Epithelial cell of esophagus (primary cell): ENCODE results near the gene CTXND2.
"Not testable (repeated sequence)": the region's sequence is repeated elsewhere in the genome, so short reads cannot be mapped to it uniquely, and the experiment has no call there.

Experiments used
- DNase-seq: peaks from one replicate; pipeline ENCODE4 v3.0.0; 2010; ENCODE audit warnings: low read depth
- H3K4me3 ChIP-seq: 2 replicates; pipeline ENCODE4 v1.5.1; 2011; ENCODE audit warnings: mild to moderate bottlenecking, low read length, control low read depth
- TF ChIP-seq, protein P1 (sequence below): IDR thresholded peaks from 2 replicates; pipeline ENCODE4 v1.5.1; 2011; ENCODE audit warnings: low read depth, mild to moderate bottlenecking, low read length, control low read depth, inconsistent platforms; ENCODE audit not compliant: insufficient read depth; ENCODE audit errors: missing control alignments

The CTXND2 gene

DNA sequence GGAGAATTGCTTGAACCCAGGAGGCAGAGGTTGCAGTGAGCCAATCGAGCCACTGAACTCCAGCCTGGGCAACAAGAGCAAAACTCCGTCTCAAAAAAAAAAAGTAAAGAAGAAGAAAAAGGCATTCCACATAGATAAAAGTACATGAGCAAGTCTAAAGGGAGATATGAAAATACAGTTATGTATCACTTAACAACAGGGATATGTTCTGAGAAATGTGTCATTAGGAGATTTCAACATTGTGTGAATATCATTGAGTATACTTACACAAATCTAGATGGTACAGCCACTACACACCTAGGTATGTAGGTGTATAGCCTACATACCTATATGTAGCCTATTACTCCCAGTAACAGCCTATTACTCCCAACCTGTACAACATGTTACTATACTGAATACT is 23.2 kb upstream of the CTXND2 start:
- TF ChIP-seq, protein P1, sequence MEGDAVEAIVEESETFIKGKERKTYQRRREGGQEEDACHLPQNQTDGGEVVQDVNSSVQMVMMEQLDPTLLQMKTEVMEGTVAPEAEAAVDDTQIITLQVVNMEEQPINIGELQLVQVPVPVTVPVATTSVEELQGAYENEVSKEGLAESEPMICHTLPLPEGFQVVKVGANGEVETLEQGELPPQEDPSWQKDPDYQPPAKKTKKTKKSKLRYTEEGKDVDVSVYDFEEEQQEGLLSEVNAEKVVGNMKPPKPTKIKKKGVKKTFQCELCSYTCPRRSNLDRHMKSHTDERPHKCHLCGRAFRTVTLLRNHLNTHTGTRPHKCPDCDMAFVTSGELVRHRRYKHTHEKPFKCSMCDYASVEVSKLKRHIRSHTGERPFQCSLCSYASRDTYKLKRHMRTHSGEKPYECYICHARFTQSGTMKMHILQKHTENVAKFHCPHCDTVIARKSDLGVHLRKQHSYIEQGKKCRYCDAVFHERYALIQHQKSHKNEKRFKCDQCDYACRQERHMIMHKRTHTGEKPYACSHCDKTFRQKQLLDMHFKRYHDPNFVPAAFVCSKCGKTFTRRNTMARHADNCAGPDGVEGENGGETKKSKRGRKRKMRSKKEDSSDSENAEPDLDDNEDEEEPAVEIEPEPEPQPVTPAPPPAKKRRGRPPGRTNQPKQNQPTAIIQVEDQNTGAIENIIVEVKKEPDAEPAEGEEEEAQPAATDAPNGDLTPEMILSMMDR: no peak
- H3K4me3 ChIP-seq: no peak overlapping the region
- no peak for DNase-seq

DNA sequence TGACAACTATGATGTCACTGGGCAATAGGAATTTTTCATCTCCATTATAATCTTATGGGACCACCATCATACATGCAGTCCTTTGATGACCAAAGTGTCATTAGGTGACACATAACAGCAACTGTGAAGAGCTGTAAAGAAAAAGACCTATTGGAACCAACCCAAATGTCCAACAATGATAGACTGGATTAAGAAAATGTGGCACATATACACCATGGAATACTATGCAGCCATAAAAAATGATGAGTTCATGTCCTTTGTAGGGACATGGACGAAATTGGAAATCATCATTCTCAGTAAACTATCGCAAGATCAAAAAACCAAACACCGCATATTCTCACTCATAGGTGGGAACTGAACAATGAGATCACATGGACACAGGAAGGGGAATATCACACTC is 22.7 kb upstream of the CTXND2 start:
- not testable (repeated sequence) for H3K4me3 ChIP-seq, DNase-seq

DNA sequence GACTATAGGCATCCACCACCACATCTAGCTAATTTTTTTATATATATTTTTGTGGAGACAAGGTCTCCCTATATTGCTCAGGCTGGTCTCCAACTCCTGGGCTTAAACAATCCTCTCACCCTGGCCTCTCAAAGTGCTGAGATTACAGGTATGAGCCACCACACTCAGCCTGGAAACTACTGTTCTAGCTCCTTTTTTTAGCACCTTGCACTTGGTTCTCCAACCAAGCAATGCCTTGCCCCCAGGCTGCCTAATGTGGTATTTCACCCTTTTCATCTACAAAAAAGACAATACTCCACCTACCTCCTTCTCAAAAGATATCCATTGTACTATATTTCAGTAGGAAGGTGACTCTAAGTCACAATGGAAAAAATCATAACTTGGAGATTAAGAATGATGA is 17.3 kb upstream of the CTXND2 start:
- DNase-seq: no peak
- no peak overlapping the region for H3K4me3 ChIP-seq
- TF ChIP-seq, protein P1: no peak

DNA sequence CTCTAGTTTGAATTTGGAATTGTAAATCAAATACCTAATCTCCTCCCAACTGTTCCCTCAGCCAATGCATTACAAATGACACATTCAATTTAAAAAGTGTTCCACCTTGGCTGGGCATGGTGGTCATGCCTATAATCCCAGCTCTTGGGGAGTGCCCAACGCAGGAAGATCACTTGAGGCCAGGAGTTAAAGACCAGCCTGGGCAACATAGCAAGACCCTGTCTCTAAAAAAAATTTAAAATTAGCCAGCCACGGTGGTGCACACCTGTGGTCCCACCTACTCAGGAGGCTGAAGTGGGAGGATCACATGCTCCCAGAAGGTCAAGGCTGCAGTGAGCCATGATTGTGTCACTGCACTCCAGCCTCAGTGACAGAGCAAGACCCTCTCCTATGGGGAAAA is 14.4 kb upstream of the CTXND2 start:
- DNase-seq: no peak
- H3K4me3 ChIP-seq: no peak overlapping the region
- TF ChIP-seq, protein P1: no peak

DNA sequence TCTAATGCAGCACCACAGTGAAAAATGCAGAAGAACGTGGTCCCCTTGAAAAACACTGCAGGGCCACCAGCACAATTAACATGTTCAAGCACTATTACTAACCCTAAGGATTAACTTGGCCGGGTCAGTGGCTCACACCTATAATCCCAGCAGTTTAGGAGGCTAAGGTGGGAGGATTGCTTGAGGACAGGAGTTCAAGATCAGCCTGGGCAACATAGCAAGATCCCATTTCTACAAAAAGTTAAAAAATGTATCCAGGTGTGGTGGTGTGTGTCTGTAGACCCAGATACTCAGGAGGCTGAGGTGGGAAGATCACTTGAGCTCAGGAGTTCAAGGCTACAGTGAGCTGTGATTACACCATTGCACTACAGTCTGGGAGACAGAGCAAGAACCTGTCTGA is 13.4 kb upstream of the CTXND2 start:
- no peak overlapping the region for H3K4me3 ChIP-seq
- DNase-seq: no peak
- TF ChIP-seq, protein P1: no peak

DNA sequence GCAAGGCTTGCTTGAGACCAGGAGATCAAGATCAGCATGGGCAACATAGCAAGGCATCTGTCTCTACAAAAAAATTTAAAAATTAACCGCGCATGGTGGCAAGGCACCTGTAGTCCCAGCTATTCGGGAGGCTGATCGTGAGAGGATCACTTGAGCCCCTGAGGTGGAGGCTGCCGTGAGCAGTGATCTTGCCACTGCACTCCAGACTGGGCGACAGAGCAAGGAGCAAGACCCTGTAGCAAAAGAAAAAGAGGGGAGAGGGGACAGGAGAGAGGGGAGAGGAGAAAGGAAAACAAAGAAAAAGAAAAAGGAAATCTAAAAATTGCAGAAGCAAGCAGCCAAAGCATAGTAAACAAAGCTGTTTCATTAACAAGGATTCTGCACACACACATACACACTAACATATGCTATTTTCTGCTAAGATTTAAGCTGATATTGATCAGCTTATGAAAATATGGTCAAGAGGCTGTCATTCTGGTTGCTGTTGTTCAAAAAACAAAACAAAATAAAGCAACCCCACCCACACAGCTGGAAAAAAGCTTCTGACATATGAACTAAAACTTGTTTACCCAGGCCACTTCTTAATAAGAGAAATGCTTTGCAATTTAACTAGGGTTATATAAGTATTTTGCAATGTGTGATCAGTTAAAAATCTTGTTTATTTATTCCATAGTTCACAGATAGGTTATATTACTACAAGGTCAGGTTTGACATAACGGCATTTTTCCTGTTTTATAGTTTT is 12.3 kb upstream of the CTXND2 start:
- peak overlapping the region; percentile 84 for H3K4me3 ChIP-seq
- TF ChIP-seq, protein P1: no peak
- DNase-seq: no peak

DNA sequence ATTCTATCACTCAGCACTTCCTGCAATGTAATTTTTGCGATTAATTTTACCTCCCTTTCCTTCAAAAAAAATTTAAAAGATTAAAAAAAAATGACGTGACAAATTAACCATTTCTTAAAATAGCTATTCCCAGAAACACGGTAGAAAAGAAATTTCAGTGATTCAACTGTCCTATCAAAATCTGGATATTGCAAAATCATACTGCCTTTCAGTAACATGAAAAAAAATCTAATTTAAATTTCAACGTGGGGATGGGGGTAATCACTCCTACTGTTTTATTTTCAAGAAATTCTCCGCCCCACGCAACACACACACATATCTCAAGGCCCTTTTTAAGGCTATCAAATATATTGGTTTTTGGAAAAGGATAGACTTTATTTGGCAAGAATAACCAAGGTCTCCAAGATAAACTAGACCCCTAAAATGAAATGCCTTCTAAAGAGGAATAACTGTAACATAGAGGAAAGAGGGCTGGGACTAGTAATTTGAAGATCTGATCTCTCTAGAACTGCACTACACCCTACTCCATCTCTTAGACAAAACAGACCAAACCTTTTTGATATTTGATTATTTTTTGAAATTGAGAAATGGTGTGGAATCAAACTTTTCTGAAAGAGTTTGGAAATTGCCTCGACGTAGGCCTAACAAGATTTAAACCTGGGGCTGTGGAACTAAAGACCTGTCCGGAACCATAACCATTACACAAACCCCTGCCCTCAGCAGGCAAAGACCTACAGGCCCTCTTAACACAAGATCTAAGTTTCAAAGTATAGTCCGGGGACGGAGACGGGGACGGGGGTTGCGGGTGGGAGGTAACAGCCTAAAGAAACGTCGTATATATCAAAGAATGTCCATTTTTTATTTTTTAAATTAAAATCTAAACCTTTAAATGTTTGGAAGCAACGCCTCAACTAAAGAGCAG is 11.5 kb upstream of the CTXND2 start:
- TF ChIP-seq, protein P1: no peak
- H3K4me3 ChIP-seq: peak overlapping the region; percentile 84
- no peak for DNase-seq
